NCI-H82 (cell line): Measurements from ENCODE around the gene E4F1.
A peak's percentile ranks its signal among the peaks of the same experiment; 100 is the strongest.

Source experiments
- DNase-seq: peaks from one replicate; lab custom pipeline; 2025; lab: John Stamatoyannopoulos, UW

Gene E4F1

DNA sequence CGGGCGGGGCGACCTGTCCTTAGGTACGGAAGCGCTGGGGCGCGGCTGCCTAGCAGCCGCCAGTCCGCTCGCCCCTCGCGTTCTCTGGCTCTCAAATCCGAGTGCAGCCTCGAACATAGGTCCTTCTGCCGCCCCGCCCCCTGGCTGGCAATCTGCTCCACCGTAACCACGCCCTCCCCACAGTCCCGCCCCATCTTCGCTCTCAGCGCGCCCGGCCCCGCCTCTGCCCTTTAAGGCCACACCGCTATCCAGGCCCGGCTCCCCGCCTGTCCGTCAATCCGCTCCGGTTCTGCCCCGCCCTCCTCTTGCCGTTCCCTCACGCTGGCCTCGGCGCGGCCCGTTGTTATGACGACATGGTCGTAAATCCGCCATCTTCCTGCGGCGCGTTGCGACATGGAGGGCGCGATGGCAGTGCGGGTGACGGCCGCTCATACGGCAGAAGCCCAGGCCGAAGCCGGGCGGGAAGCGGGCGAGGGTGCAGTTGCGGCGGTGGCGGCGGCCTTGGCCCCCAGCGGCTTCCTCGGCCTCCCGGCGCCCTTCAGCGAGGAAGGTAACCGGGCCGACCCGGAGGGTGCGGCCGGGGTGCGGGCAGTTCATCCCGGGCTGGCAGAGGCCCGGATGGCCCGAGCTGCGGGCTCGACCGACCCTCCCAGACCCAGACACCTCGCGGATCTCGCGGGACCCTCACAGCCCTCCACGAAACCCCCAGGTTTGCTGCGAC lies at the start of gene E4F1:
Gene E4F1, plus strand, starts transcription at position 371 of the 721 bp plus-strand sequence. Its CDS starts 23 bp downstream, at position 394.
- peak; percentile 100 for DNase-seq

DNA sequence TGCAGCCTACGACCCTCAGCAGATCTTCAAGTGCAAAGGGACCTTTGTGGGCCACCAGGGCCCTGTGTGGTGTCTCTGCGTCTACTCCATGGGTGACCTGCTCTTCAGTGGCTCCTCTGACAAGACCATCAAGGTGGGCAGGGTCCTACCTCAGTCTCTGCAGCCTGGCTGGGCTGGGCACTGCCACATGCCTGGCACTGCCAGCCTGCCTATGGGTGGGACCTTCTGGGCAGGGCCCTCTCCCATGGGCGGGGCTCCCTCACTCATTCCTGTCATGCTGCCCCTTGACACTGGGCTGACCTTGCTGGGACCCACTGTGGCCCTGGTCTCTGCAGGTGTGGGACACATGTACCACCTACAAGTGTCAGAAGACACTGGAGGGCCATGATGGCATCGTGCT lies 49.5 kb upstream of the E4F1 start:
- no peak for DNase-seq

DNA sequence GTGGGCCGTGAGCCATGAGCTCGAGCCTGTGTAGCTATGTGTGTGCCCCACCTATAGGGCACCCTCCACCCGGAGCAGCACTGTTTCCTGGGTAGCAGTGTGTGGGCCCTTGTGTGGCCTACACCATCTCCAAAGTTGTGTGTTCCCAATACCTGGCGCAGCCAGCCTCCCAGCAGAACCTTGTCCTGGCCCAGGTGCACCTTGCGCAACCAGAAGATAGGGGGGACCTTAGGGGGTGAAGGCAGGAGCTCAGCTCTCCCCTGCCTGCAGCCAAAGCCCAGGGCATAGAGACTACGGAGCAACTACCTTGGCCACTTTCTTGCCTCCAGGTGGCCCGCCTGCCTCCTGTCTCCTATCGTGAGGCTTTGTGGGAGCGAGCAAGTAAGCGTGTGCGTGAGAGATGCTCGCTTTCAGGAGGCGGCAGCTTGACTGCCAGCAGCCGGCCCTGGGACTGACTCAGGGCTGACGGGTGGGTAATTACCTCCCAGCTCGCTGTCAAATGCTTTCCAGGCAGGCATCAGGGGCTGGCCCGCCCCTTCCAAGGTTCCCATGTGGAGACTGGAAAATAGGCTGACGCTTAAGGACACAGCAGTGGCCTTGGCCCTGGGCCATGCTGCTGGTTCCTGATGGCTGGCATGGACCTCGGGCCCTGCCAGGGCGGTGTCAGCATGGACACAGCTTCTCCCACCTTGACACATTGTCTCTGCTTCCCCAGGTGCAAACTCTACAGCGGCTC lies 48.8 kb upstream of the E4F1 start:
- no peak for DNase-seq

GRCh38 chr16:2175454-2175853 lies 47.9 kb upstream of the E4F1 start:
- no peak for DNase-seq

DNA sequence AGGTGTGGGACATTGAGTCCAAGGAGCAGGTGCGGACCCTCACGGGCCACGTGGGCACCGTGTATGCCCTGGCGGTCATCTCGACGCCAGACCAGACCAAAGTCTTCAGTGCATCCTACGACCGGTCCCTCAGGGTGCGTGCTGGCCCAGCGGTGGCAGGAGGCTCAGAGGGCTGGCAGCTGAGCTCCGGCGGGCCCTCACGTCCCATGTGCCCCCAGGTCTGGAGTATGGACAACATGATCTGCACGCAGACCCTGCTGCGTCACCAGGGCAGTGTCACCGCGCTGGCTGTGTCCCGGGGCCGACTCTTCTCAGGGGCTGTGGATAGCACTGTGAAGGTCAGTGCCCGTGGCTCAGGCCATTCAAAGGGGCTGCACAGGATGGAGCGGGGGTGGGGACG lies 47.3 kb upstream of the E4F1 start:
- no peak for DNase-seq

DNA sequence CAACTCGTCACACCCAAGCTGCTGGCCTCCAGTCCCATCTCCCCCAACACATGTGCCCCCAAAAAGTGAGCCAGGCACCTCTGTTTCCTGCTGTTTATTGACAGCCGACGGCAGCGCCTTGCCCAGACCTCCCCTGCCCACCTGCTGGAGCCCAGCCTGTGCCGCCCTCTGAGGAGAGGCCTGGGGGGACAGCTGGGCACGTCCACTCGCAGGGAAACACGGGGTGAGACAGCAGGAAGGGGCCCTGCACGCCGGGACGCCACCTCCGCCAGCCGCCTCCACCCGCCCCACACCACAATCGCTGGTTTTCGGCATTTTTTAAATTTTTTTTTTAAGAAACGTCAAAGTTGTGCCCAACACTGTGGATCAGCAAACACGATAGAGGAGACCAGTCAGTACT lies 46.3 kb upstream of the E4F1 start:
- DNase-seq = no peak

- no peak for DNase-seq
Measured at GRCh38 chr16:2177561-2177960, 45.8 kb upstream of the E4F1 start.

- DNase-seq = no peak
Measured at GRCh38 chr16:2178321-2179106, 44.9 kb upstream of the E4F1 start.

- no peak for DNase-seq
Measured at GRCh38 chr16:2179107-2179501, 44.3 kb upstream of the E4F1 start.

DNA sequence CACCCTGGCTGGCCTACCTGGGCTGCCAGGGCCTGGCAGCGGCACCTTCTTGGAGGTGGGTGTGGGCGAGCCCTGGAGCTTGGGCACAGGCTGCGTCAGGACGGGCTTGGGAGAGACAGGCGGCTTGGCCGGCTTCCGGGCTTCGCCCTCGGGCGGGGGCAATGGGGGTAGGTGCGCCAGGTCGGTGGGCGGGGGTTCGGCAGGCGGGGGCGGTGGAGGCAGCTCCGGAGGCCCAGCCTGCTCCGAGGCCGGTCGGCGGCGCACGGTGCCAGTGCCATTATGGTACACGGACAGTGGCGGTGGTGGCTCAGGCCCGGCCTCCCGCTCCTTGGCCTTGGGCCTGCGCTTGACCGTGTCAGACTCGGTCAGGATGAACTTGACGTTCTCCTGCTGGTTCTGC lies 43.8 kb upstream of the E4F1 start:
- no peak for DNase-seq

DNA sequence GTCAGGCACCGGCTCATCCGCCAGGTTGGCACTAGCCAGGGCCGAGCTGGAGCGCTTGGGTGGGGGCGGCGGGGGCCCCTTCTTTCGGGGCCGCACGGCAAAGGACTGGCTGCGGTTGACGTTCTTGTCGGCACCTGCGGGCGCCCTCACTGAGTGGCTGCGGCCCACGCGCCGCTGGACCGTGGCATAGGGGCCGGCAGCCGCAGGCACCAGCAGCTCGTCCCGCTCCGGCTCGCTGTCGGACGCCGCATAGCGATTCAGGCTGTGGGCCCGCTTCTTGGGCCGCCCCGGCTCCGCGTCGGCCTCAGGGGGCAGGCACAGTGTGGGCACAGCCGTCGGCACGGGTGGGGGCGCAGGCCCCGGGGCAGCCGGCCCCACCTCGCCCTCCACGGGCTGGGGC lies 42.9 kb upstream of the E4F1 start:
- no peak for DNase-seq

- peak; percentile 47 for DNase-seq
Measured at GRCh38 chr16:2180962-2181923, 42.1 kb upstream of the E4F1 start.

DNA sequence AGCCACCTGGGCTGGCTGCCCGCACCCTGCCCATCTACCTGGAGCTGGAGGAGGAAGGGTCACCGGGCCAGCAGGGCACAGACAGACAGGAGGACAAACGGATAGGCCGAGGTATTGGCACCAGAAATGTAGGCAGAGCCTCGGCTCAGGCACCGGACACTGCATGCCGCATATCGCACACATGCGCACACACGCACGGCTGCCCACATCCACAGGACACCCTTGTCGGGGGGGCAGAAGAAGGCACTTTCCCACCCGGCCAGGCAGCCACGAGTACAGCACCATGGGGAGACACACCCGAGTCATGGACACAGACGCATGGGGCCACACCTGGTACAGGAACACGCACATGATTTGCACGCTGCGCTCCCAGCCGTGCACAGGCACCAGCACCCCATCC lies 41.4 kb upstream of the E4F1 start:
- no peak for DNase-seq

DNA sequence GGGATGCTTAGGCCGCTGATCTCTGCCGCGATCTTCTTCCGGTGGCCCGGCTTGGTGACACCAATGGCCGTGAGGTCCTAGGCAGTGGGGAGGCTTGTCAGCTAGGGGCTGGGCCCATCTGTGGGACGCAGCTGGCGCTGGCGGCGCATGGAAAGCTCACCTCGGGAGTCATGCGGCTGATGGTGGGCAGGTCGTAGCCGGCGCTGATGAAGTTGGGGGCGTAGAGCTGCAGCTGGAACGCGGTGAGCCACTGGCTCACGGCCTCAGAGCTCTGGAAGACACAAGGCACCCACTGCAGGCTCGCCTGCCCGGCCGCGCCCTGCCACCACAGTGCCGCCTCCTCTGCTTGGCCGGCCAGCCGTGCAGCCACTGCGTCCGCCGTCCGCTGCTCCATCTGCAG lies 39.7 kb upstream of the E4F1 start:
- no peak for DNase-seq

DNA sequence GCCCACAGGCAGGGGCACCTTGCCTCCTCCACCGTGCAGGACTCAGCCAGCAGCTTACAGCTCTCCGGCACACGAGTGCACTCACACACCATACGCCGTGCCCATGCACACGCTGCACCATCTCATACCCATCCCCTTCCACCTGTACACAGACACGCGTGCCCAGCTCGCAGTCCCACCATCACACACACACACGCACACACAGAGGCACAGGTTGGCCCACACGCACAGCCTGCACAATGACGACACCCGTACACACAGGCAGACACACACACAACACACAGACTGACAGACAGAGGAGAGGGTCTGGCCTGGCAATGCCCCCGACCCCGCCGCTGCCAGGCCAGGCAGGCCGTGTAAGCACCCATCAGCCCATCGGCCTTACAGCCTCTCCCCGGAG lies 39.0 kb upstream of the E4F1 start:
- DNase-seq = no peak

DNA sequence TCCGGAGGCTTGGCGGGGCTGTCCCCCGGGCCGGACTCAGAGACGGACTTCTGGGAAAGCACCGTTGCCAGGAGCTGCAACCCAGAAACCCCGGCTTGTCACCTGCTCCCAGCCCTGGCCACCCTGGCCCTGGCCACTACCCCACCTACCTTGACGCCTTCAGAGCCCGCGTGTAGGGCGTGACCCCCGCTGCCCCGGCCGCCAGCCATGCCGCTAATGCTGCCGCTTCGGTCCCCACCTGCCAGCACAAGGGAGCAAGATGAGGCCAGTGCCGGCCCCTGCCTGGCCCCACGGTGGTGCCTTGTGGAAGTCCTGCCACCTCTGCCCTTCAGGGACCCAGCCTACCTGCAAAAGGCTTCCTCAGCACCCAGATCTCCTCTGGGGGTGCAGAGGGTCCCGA lies 38.4 kb upstream of the E4F1 start:
- no peak for DNase-seq

GRCh38 chr16:2186064-2186463 lies 37.3 kb upstream of the E4F1 start:
- DNase-seq = no peak

GRCh38 chr16:2186505-2186904 lies 36.9 kb upstream of the E4F1 start:
- no peak for DNase-seq

- no peak for DNase-seq
Measured at GRCh38 chr16:2187212-2187611, 36.2 kb upstream of the E4F1 start.

DNA sequence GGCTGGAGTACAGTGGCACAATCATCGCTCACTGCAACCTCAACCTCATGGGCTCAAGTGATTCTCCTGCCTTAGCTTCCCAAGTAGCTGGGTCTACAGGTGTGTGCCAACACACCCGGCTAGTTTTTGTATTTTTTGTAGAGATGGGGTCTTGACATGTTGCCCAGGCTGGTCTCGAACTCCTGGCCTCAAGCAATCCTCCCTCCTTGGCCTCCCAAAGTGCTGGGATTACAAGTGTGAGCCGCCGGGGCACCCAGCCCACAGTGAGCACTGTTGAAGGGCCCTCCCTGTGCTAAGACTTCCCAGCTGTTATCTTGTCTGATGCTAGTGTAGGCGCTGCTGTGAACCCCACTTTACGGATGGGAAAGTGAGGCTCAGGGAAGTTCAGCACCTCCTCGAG lies 35.0 kb upstream of the E4F1 start:
- no peak for DNase-seq

DNA sequence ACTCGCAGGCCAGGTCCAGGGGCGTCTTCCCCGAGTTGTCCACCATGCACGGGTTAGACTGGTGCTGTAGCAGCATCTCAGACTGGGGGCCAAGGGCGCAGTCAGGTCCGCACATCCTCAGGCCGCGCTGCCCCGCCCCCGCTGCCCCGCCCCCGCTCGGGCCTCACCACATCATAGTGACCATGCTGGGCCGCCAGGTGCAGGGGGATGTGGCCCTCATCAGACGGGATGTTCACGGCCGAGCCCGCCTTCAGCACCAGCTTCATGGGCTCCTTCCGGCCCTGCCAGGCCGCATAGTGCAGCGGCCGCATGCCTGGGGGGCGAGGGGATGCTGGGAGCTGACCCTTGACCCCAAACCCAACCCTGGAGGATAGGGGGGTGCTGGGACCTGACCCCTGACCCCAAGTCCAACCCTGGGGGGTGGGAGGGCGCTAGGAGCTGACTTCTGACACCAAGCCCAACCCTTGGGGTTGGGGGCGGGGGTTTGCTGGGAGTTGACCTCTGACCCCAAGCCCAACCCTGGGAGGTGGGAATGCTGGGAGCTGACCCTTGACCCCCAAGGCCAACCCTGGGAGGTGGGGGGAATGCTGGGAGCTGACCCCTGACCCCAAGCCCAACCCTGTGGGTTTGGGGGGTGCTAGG lies 34.0 kb upstream of the E4F1 start:
- no peak for DNase-seq
